Ovary (tissue), 3 donors: Measurements from ENCODE around the gene AGTR1.

Experiments used
- CTCF ChIP-seq, 3 donors: fragments of 450-650 bp in 2 of 3; fragments of 200-600 bp in 1 of 3; IDR thresholded peaks; one replicate each; pipeline versions ENCODE4 v1.5.1 to v1.8.0; 2016 to 2022; ENCODE audit warnings: antibody characterized with exemption in 3 of 3, mild to moderate bottlenecking in 1 of 3
- EP300 ChIP-seq: sonication (generic); formaldehyde crosslinking; IDR thresholded peaks from one replicate; pipeline ENCODE4 v1.6.1; 2017; ENCODE audit warnings: antibody characterized with exemption
- POLR2A ChIP-seq: fragments of 450-650 bp; IDR thresholded peaks from one replicate; pipeline ENCODE4 v1.6.1; 2017; ENCODE audit warnings: antibody characterized with exemption, mild to moderate bottlenecking, moderate library complexity
- donor health status: DM: no; HTN: no; CAD: no.

- TF ChIP-seq CTCF (IDR thresholded peaks at IDR 0.05) (no peak), EP300 (no peak), POLR2A (no peak)
Observed at GRCh38 chr3:148708409-148708808, 10.7 kb downstream of the AGTR1 start.
